ENCODE data around the gene TMEM213.

The TMEM213 gene

GRCh38 chr7:138797715-138798320 is at the start of gene TMEM213, which contains the start of gene ATP6V0A4:
TSS of gene TMEM213 (plus strand) at chr7:138797994. CDS start at chr7:138798105, 111 bp downstream.
TSS of gene ATP6V0A4 (minus strand) at chr7:138798196. CDS start at chr7:138771247, 26,949 bp downstream.
- H3K36me3 Mint-ChIP-seq = peaks cover 3% of the 10 kb centered on the region
- no peak within 1 kb of the TSS for H3K27ac Mint-ChIP-seq
- no peaks in the 10 kb centered on the region for H3K9me3 Mint-ChIP-seq (ENCODE audit: low read depth)
- H3K4me3 Mint-ChIP-seq = no peak within 1 kb of the TSS
- H3K27me3 Mint-ChIP-seq = no peaks in the 10 kb centered on the region
- H3K4me1 Mint-ChIP-seq (ENCODE audit: low read depth) = peaks cover 8% of the 10 kb centered on the region

GRCh38 chr7:138748666-138749065 is 49.1 kb upstream of the TMEM213 start:
- Mint-ChIP-seq H3K36me3 (no peaks in the 10 kb centered on the region), H3K27me3 (no peaks in the 10 kb centered on the region), H3K4me3 (no peak overlapping the region), H3K9me3 (ENCODE audit: low read depth) (no peaks in the 10 kb centered on the region), H3K27ac (no peak overlapping the region), H3K4me1 (ENCODE audit: low read depth) (peaks cover 57% of the 10 kb centered on the region)

- no peak overlapping the region for H3K4me3 Mint-ChIP-seq
- H3K4me1 Mint-ChIP-seq (ENCODE audit: low read depth) = peaks cover 59% of the 10 kb centered on the region
- no peak overlapping the region for H3K27ac Mint-ChIP-seq
- no peaks in the 10 kb centered on the region for H3K27me3 Mint-ChIP-seq
- H3K9me3 Mint-ChIP-seq (ENCODE audit: low read depth) = no peaks in the 10 kb centered on the region
- no peaks in the 10 kb centered on the region for H3K36me3 Mint-ChIP-seq
Observed at GRCh38 chr7:138749960-138750359, 47.8 kb upstream of the TMEM213 start.

- Mint-ChIP-seq H3K36me3 (no peaks in the 10 kb centered on the region), H3K9me3 (ENCODE audit: low read depth) (no peaks in the 10 kb centered on the region), H3K27ac (peak overlapping the region; percentile 6), H3K27me3 (no peaks in the 10 kb centered on the region), H3K4me3 (no peak overlapping the region), H3K4me1 (ENCODE audit: low read depth) (peaks cover 55% of the 10 kb centered on the region)
Observed at GRCh38 chr7:138750473-138750872, 47.3 kb upstream of the TMEM213 start.

GRCh38 chr7:138750901-138751464 is 46.8 kb upstream of the TMEM213 start:
- Mint-ChIP-seq H3K36me3 (no peaks in the 10 kb centered on the region), H3K27ac (no peak overlapping the region), H3K9me3 (ENCODE audit: low read depth) (no peaks in the 10 kb centered on the region), H3K4me3 (no peak overlapping the region), H3K27me3 (no peaks in the 10 kb centered on the region), H3K4me1 (ENCODE audit: low read depth) (peaks cover 56% of the 10 kb centered on the region)

GRCh38 chr7:138752518-138753149 is 45.2 kb upstream of the TMEM213 start:
- Mint-ChIP-seq H3K9me3 (ENCODE audit: low read depth) (no peaks in the 10 kb centered on the region), H3K4me3 (peak overlapping the region; percentile 52), H3K27me3 (no peaks in the 10 kb centered on the region), H3K36me3 (no peaks in the 10 kb centered on the region), H3K4me1 (ENCODE audit: low read depth) (peaks cover 67% of the 10 kb centered on the region), H3K27ac (peak overlapping the region; percentile 82)

GRCh38 chr7:138753150-138753518 is 44.7 kb upstream of the TMEM213 start:
- Mint-ChIP-seq H3K4me3 (peak overlapping the region; percentile 52), H3K27me3 (no peaks in the 10 kb centered on the region), H3K4me1 (ENCODE audit: low read depth) (peaks cover 69% of the 10 kb centered on the region), H3K36me3 (no peaks in the 10 kb centered on the region), H3K27ac (peak overlapping the region; percentile 82), H3K9me3 (ENCODE audit: low read depth) (no peaks in the 10 kb centered on the region)

GRCh38 chr7:138753610-138754009 is 44.2 kb upstream of the TMEM213 start:
- Mint-ChIP-seq H3K4me3 (peak overlapping the region; percentile 12), H3K4me1 (ENCODE audit: low read depth) (peaks cover 69% of the 10 kb centered on the region), H3K27ac (peak overlapping the region; percentile 82), H3K36me3 (no peaks in the 10 kb centered on the region), H3K9me3 (ENCODE audit: low read depth) (no peaks in the 10 kb centered on the region), H3K27me3 (no peaks in the 10 kb centered on the region)

GRCh38 chr7:138755331-138755747 is 42.5 kb upstream of the TMEM213 start:
- no peak overlapping the region for H3K27ac Mint-ChIP-seq
- H3K4me3 Mint-ChIP-seq = no peak overlapping the region
- H3K27me3 Mint-ChIP-seq = no peaks in the 10 kb centered on the region
- peaks cover 54% of the 10 kb centered on the region for H3K4me1 Mint-ChIP-seq (ENCODE audit: low read depth)
- H3K9me3 Mint-ChIP-seq (ENCODE audit: low read depth) = no peaks in the 10 kb centered on the region
- no peaks in the 10 kb centered on the region for H3K36me3 Mint-ChIP-seq

GRCh38 chr7:138755842-138756590 is 41.8 kb upstream of the TMEM213 start:
- Mint-ChIP-seq H3K27me3 (no peaks in the 10 kb centered on the region), H3K4me1 (ENCODE audit: low read depth) (peaks cover 47% of the 10 kb centered on the region), H3K36me3 (no peaks in the 10 kb centered on the region), H3K9me3 (ENCODE audit: low read depth) (no peaks in the 10 kb centered on the region), H3K27ac (no peak overlapping the region), H3K4me3 (no peak overlapping the region)

GRCh38 chr7:138756591-138757242 is 41.1 kb upstream of the TMEM213 start:
- Mint-ChIP-seq H3K4me3 (no peak overlapping the region), H3K9me3 (ENCODE audit: low read depth) (no peaks in the 10 kb centered on the region), H3K36me3 (no peaks in the 10 kb centered on the region), H3K27ac (no peak overlapping the region), H3K27me3 (no peaks in the 10 kb centered on the region), H3K4me1 (ENCODE audit: low read depth) (peaks cover 40% of the 10 kb centered on the region)

GRCh38 chr7:138768241-138768640 is 29.6 kb upstream of the TMEM213 start:
- Mint-ChIP-seq H3K4me1 (ENCODE audit: low read depth) (no peaks in the 10 kb centered on the region), H3K36me3 (no peaks in the 10 kb centered on the region), H3K27me3 (no peaks in the 10 kb centered on the region), H3K9me3 (ENCODE audit: low read depth) (no peaks in the 10 kb centered on the region), H3K4me3 (no peak overlapping the region), H3K27ac (no peak overlapping the region)

- no peak overlapping the region for H3K27ac Mint-ChIP-seq
- no peaks in the 10 kb centered on the region for H3K9me3 Mint-ChIP-seq (ENCODE audit: low read depth)
- no peaks in the 10 kb centered on the region for H3K4me1 Mint-ChIP-seq (ENCODE audit: low read depth)
- no peaks in the 10 kb centered on the region for H3K36me3 Mint-ChIP-seq
- H3K27me3 Mint-ChIP-seq = no peaks in the 10 kb centered on the region
- no peak overlapping the region for H3K4me3 Mint-ChIP-seq
Observed at GRCh38 chr7:138770904-138771303, 26.9 kb upstream of the TMEM213 start.

GRCh38 chr7:138773176-138773575 is 24.6 kb upstream of the TMEM213 start:
- Mint-ChIP-seq H3K36me3 (no peaks in the 10 kb centered on the region), H3K27me3 (no peaks in the 10 kb centered on the region), H3K27ac (no peak overlapping the region), H3K4me1 (ENCODE audit: low read depth) (no peaks in the 10 kb centered on the region), H3K4me3 (no peak overlapping the region), H3K9me3 (ENCODE audit: low read depth) (no peaks in the 10 kb centered on the region)

GRCh38 chr7:138773817-138774216 is 24.0 kb upstream of the TMEM213 start:
- no peaks in the 10 kb centered on the region for H3K27me3 Mint-ChIP-seq
- no peaks in the 10 kb centered on the region for H3K4me1 Mint-ChIP-seq (ENCODE audit: low read depth)
- no peaks in the 10 kb centered on the region for H3K36me3 Mint-ChIP-seq
- no peaks in the 10 kb centered on the region for H3K9me3 Mint-ChIP-seq (ENCODE audit: low read depth)
- H3K27ac Mint-ChIP-seq = no peak overlapping the region
- H3K4me3 Mint-ChIP-seq = no peak overlapping the region

Data from activated naive CD8-positive, alpha-beta T cell (primary cell).